GM23248 (cell line): Measurements from ENCODE around the gene CREB5. TPM values are rescaled to one million over a fixed set of nuclear protein-coding genes. Genes with fewer than 3 reads are reported as not detected.

ENCODE experiments used
- DNase-seq: peaks from one replicate; pipeline ENCODE4 v3.0.0-alpha.2; 2015
- H2AFZ ChIP-seq: fragments of 200-600 bp; sonication (generic); 2 replicates; pipeline ENCODE4 v1.6.1; 2016; ENCODE audit warnings: antibody characterized with exemption
- H3F3A ChIP-seq: fragments of 200-600 bp; sonication (generic); 2 replicates; pipeline ENCODE4 v1.6.1; 2016; ENCODE audit warnings: mild to moderate bottlenecking, antibody characterized with exemption, mixed run types; ENCODE audit not compliant: insufficient read depth
- H3K27ac ChIP-seq: fragments of 200-600 bp; sonication (generic); 2 replicates; pipeline ENCODE4 v1.5.1; 2016; ENCODE audit warnings: mild to moderate bottlenecking
- H3K27me3 ChIP-seq: fragments of 200-600 bp; sonication (generic); replicated peaks from 2 replicates; pipeline ENCODE4 v1.6.1; 2016; ENCODE audit warnings: mild to moderate bottlenecking; ENCODE audit not compliant: insufficient read depth
- H3K36me3 ChIP-seq: fragments of 200-600 bp; sonication (generic); 2 replicates; pipeline ENCODE4 v1.6.1; 2016; ENCODE audit warnings: low read depth, mild to moderate bottlenecking
- H3K4me1 ChIP-seq: fragments of 200-600 bp; sonication (generic); 2 replicates; pipeline ENCODE4 v1.6.1; 2016; ENCODE audit warnings: mild to moderate bottlenecking; ENCODE audit not compliant: insufficient read depth
- H3K4me2 ChIP-seq: fragments of 200-600 bp; sonication (generic); one replicate; pipeline ENCODE4 v1.6.1; 2016; ENCODE audit warnings: mild to moderate bottlenecking; ENCODE audit not compliant: unreplicated experiment
- H3K4me3 ChIP-seq: fragments of 200-600 bp; sonication (generic); 2 replicates; pipeline ENCODE4 v1.5.1; 2016; ENCODE audit warnings: mild to moderate bottlenecking
- H3K79me2 ChIP-seq: fragments of 200-600 bp; sonication (generic); 2 replicates; pipeline ENCODE4 v1.6.1; 2016; ENCODE audit warnings: mild to moderate bottlenecking; ENCODE audit not compliant: insufficient read depth
- H3K9ac ChIP-seq: fragments of 200-600 bp; sonication (generic); 2 replicates; pipeline ENCODE4 v1.6.1; 2016; ENCODE audit warnings: mild to moderate bottlenecking
- H3K9me2 ChIP-seq: fragments of 200-600 bp; sonication (generic); 2 replicates; pipeline ENCODE4 v1.6.1; 2016; ENCODE audit warnings: mixed run types, mild to moderate bottlenecking, moderate library complexity; ENCODE audit not compliant: insufficient read depth
- H3K9me3 ChIP-seq: fragments of 200-600 bp; sonication (generic); one replicate; pipeline ENCODE4 v1.6.1; 2017; ENCODE audit warnings: low read depth
- H4K20me1 ChIP-seq: fragments of 200-600 bp; sonication (generic); 2 replicates; pipeline ENCODE4 v1.6.0; 2016; ENCODE audit not compliant: insufficient read depth
- EZH2 ChIP-seq: fragments of 200-600 bp; sonication (generic); IDR thresholded peaks from 2 replicates; pipeline ENCODE4 v1.6.1; 2018; ENCODE audit warnings: antibody characterized with exemption, mild to moderate bottlenecking; ENCODE audit not compliant: insufficient read depth, poor library complexity, severe bottlenecking
- EZH2phosphoT487 ChIP-seq: fragments of 200-600 bp; sonication (generic); IDR thresholded peaks from 2 replicates; pipeline ENCODE4 v1.6.1; 2018; ENCODE audit warnings: antibody characterized with exemption, moderate library complexity, mild to moderate bottlenecking, low read depth; ENCODE audit not compliant: insufficient read depth
- WGBS, 2 experiments: methylation state at CpG; one replicate each; pipeline ENCODE4 v1.1.6; 2015 to 2017; ENCODE audit warnings: low lambda C conversion rate in 2 of 2, low coverage in 1 of 2; ENCODE audit errors: missing lambda C conversion rate in 2 of 2; 5-methylcytosine and 5-hydroxymethylcytosine counted together
- in situ Hi-C: fragments of 300-500 bp; cut with MboI; formaldehyde crosslinking; loops from 2 replicates; pipeline ENCODE4 v1.15.0; 2020
- polyA plus RNA-seq: library from polyadenylated mRNA; unstranded; fragments of >200 nt; fragmentation: Nextera tagmentation; extraction: Ambion mirVana; gene quantifications from 2 replicates; pipeline ENCODE4 v1.2.1, GENCODE V29; 2016
- total RNA-seq: library from RNA; depleted of rRNA; stranded (reverse); fragments of >200 nt; shearing (Covaris generic); gene quantifications from 2 replicates; pipeline ENCODE4 v1.2.3, GENCODE V29; 2014

The CREB5 gene
- total and polyA plus RNA-seq, 2 experiments from 2014 or later, result 13.6 to 19.2 TPM

GRCh38 chr7:28798274-28798673 lies 386.0 kb downstream of the CREB5 start:
- no peak overlapping the region for H3K4me2 ChIP-seq
- DNase-seq, result no peak
- no peaks in the 10 kb centered on the region for H3K9me3 ChIP-seq
- H4K20me1 ChIP-seq, result no peaks in the 10 kb centered on the region
- H3K4me1 ChIP-seq, result peaks cover 45% of the 10 kb centered on the region
- TF ChIP-seq EZH2phosphoT487 (no peak), EZH2 (no peak)
- no peak overlapping the region for H3K4me3 ChIP-seq
- peaks cover 27% of the 10 kb centered on the region for H3F3A ChIP-seq
- H3K9ac ChIP-seq, result no peak overlapping the region
- in situ Hi-C loops, result no loop called here
- 38 to 41% methylated on average over 14 to 15 of the region's 15 CpGs for WGBS, 2 experiments
- H2AFZ ChIP-seq, result no peak overlapping the region
- no peaks in the 10 kb centered on the region for H3K9me2 ChIP-seq
- H3K79me2 ChIP-seq, result no peaks in the 10 kb centered on the region
- H3K27me3 ChIP-seq, result no peaks in the 10 kb centered on the region
- no peaks in the 10 kb centered on the region for H3K36me3 ChIP-seq
- H3K27ac ChIP-seq, result no peak overlapping the region

GRCh38 chr7:28799619-28800018 lies 387.3 kb downstream of the CREB5 start:
- H4K20me1 ChIP-seq, result no peaks in the 10 kb centered on the region
- H3K4me1 ChIP-seq, result peaks cover 49% of the 10 kb centered on the region
- H3K4me2 ChIP-seq, result peak overlapping the region; percentile 7
- H3K9me2 ChIP-seq, result no peaks in the 10 kb centered on the region
- peaks cover 33% of the 10 kb centered on the region for H3F3A ChIP-seq
- TF ChIP-seq EZH2, result no peak
- TF ChIP-seq EZH2phosphoT487, result no peak
- H3K27ac ChIP-seq, result peak overlapping the region; percentile 48
- H3K36me3 ChIP-seq, result no peaks in the 10 kb centered on the region
- 0 out of 2 replicates have a peak overlapping the region, but pooled peaks have one; percentile 6 for H3K9ac ChIP-seq
- DNase-seq, result peak; percentile 52
- no peaks in the 10 kb centered on the region for H3K79me2 ChIP-seq
- no peak overlapping the region for H2AFZ ChIP-seq
- in situ Hi-C loops, result no loop called here
- H3K9me3 ChIP-seq, result no peaks in the 10 kb centered on the region
- H3K4me3 ChIP-seq, result no peak overlapping the region
- WGBS, 2 experiments, result 2 to 5% methylated on average over 1 of the region's 1 CpG
- H3K27me3 ChIP-seq, result no peaks in the 10 kb centered on the region

GRCh38 chr7:28800150-28800549 lies 387.8 kb downstream of the CREB5 start:
- peaks cover 36% of the 10 kb centered on the region for H3F3A ChIP-seq
- H4K20me1 ChIP-seq, result no peaks in the 10 kb centered on the region
- H3K4me3 ChIP-seq, result no peak overlapping the region
- H3K9me2 ChIP-seq, result no peaks in the 10 kb centered on the region
- in situ Hi-C loops, result no loop called here
- no peak overlapping the region for H3K4me2 ChIP-seq
- H3K9me3 ChIP-seq, result no peaks in the 10 kb centered on the region
- WGBS, 2 experiments, result 95 to 100% methylated on average over 5 to 7 of the region's 7 CpGs
- H3K9ac ChIP-seq, result no peak overlapping the region
- H3K36me3 ChIP-seq, result no peaks in the 10 kb centered on the region
- no peaks in the 10 kb centered on the region for H3K79me2 ChIP-seq
- DNase-seq, result no peak
- no peaks in the 10 kb centered on the region for H3K27me3 ChIP-seq
- peaks cover 52% of the 10 kb centered on the region for H3K4me1 ChIP-seq
- H3K27ac ChIP-seq, result peak overlapping the region; percentile 48
- H2AFZ ChIP-seq, result no peak overlapping the region
- TF ChIP-seq EZH2 (no peak), EZH2phosphoT487 (no peak)

- H3K4me2 ChIP-seq, result no peak overlapping the region
- no peaks in the 10 kb centered on the region for H3K9me2 ChIP-seq
- no peaks in the 10 kb centered on the region for H3K27me3 ChIP-seq
- H3K36me3 ChIP-seq, result no peaks in the 10 kb centered on the region
- H3K9ac ChIP-seq, result no peak overlapping the region
- no peak overlapping the region for H3K4me3 ChIP-seq
- WGBS, 2 experiments, result 33 to 34% methylated on average over 5 of the region's 5 CpGs
- H3K79me2 ChIP-seq, result no peaks in the 10 kb centered on the region
- H3F3A ChIP-seq, result peaks cover 58% of the 10 kb centered on the region
- no peaks in the 10 kb centered on the region for H4K20me1 ChIP-seq
- no peak overlapping the region for H2AFZ ChIP-seq
- H3K9me3 ChIP-seq, result no peaks in the 10 kb centered on the region
- DNase-seq, result peak; percentile 83
- TF ChIP-seq EZH2 (no peak), EZH2phosphoT487 (no peak)
- H3K4me1 ChIP-seq, result peaks cover 71% of the 10 kb centered on the region
- peak overlapping the region; percentile 60 for H3K27ac ChIP-seq
- in situ Hi-C loops, result no loop called here
These were observed 390.1 kb downstream of the CREB5 start for GRCh38 chr7:28802450-28802849.

- no peaks in the 10 kb centered on the region for H3K27me3 ChIP-seq
- H3K9ac ChIP-seq, result no peak overlapping the region
- peaks cover 70% of the 10 kb centered on the region for H3K4me1 ChIP-seq
- 94 to 99% methylated on average over 8 of the region's 8 CpGs for WGBS, 2 experiments
- DNase-seq, result no peak
- H2AFZ ChIP-seq, result no peak overlapping the region
- TF ChIP-seq EZH2 (no peak), EZH2phosphoT487 (no peak)
- H4K20me1 ChIP-seq, result no peaks in the 10 kb centered on the region
- H3K9me2 ChIP-seq, result no peaks in the 10 kb centered on the region
- H3K4me3 ChIP-seq, result no peak overlapping the region
- H3K27ac ChIP-seq, result peak overlapping the region; percentile 83
- H3F3A ChIP-seq, result peaks cover 58% of the 10 kb centered on the region
- no peak overlapping the region for H3K4me2 ChIP-seq
- in situ Hi-C loops, result no loop called here
- no peaks in the 10 kb centered on the region for H3K9me3 ChIP-seq
- no peaks in the 10 kb centered on the region for H3K36me3 ChIP-seq
- H3K79me2 ChIP-seq, result no peaks in the 10 kb centered on the region
These were observed 391.8 kb downstream of the CREB5 start for GRCh38 chr7:28804157-28804556.
